Heart left ventricle (tissue), 13 donors: Measurements from ENCODE around the gene ZBTB20.

ENCODE experiments used
- CTCF ChIP-seq, 12 donors: fragments of 200-600 bp; sonication (generic) in 4 of 12; IDR thresholded peaks; one replicate each; pipeline versions ENCODE4 v1.5.0 to v1.8.0; 2018 to 2022; ENCODE audit warnings: antibody characterized with exemption in 12 of 12, mild to moderate bottlenecking in 5 of 12
- POLR2A ChIP-seq, 2 donors: fragments of 450-650 bp; IDR thresholded peaks; one replicate each; pipeline ENCODE4 v1.6.1; 2017; ENCODE audit warnings: antibody characterized with exemption in 2 of 2, mild to moderate bottlenecking in 2 of 2, moderate library complexity in 2 of 2
- donor health status: ischemic (EF 13 %, LVEDD 7.1; RV severe dilation, severe dysfunction).
- donor health status: DM: no; HTN: yes; CAD: no.
- donor health status: DM: no; HTN: no; CAD: no.
- donor health status: ischemic (EF 25% LVEDD 6.9; RV normal size, moderate dysfunction).
- donor health status: ischemic (EF 25% LVEDD 5.7; RV mildly dilated, moderate dysfunction).
- donor health status: ischemic (EF 35%, LVEDD 5.7; RV mildly dilated, moderate dysfunction).
- donor health status: nonischemic (EF 11% LVEDD 7.7; RV severe dilation, severe dysfunction).
- donor health status: DM: yes; HTN: yes; CAD: no.
- donor health status: PGD.
- donor health status: ischemic (EF 29% LVEDD 5.4; RV normal size, mild dysfunction).
- donor health status: nonischemic (EF 23%, LVEDD 6.1; RV moderate dilation, normal function).

GRCh38 chr3:114307222-114307830, 839.8 kb downstream of the ZBTB20 start:
- no peak for TF ChIP-seq CTCF (IDR thresholded peaks at IDR 0.05)
- TF ChIP-seq POLR2A (IDR thresholded peaks at IDR 0.05): no peak
